ENCODE results near the gene TACC3.

The TACC3 gene

GRCh38 chr4:1790005-1790404 lies 68.7 kb downstream of the TACC3 start:
- no peak for DNase-seq (ENCODE audit: low spot score)
- TF ChIP-seq, protein P1, sequence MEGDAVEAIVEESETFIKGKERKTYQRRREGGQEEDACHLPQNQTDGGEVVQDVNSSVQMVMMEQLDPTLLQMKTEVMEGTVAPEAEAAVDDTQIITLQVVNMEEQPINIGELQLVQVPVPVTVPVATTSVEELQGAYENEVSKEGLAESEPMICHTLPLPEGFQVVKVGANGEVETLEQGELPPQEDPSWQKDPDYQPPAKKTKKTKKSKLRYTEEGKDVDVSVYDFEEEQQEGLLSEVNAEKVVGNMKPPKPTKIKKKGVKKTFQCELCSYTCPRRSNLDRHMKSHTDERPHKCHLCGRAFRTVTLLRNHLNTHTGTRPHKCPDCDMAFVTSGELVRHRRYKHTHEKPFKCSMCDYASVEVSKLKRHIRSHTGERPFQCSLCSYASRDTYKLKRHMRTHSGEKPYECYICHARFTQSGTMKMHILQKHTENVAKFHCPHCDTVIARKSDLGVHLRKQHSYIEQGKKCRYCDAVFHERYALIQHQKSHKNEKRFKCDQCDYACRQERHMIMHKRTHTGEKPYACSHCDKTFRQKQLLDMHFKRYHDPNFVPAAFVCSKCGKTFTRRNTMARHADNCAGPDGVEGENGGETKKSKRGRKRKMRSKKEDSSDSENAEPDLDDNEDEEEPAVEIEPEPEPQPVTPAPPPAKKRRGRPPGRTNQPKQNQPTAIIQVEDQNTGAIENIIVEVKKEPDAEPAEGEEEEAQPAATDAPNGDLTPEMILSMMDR (IDR thresholded peaks at IDR 0.05; ENCODE audit: extremely low read depth, missing control alignments), result no peak

DNA sequence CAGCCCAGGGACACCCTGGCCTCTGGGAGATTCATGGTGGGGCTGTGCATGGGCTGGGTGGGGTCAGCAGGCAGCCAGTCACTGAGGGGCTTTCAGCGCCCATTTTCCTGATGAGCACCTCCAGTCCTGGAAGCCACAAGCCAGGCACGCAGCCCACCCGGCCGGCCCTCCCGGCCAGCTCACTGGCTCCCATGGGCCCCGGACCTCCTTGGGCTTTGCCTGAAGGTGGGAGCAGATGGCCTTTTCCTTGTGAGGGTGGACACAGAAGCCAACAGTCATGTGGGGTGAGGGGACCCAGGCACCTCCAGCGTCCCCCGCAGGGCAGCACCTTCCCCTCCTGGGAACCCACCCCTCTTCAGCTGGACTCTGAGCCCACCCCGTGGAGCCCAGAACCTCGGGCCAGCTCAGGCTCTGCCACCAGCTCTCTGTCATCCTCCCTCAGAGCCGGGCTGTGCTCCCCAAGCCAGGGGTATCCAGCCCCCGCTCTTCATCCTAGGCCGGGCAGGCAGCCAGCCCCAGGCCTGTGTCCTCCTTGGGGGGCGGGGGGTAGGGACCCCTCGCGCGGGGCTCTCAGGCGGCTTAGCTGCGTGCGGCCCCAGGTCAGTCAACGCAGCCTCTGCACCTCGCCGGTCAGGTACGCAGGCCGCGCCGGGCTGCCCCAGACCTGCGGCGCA lies 71.0 kb downstream of the TACC3 start:
- TF ChIP-seq, protein P1 (IDR thresholded peaks at IDR 0.05; ENCODE audit: extremely low read depth, missing control alignments), result no peak
- DNase-seq (ENCODE audit: low spot score), result no peak

- TF ChIP-seq, protein P1 (IDR thresholded peaks at IDR 0.05; ENCODE audit: extremely low read depth, missing control alignments), result no peak
- DNase-seq (ENCODE audit: low spot score), result peak; percentile 96
Observed at GRCh38 chr4:1792832-1793495, 71.6 kb downstream of the TACC3 start, which contains the start of gene FGFR3. TSS of gene FGFR3 (plus strand) at chr4:1793293. CDS start at chr4:1793935, 642 bp downstream.

DNA sequence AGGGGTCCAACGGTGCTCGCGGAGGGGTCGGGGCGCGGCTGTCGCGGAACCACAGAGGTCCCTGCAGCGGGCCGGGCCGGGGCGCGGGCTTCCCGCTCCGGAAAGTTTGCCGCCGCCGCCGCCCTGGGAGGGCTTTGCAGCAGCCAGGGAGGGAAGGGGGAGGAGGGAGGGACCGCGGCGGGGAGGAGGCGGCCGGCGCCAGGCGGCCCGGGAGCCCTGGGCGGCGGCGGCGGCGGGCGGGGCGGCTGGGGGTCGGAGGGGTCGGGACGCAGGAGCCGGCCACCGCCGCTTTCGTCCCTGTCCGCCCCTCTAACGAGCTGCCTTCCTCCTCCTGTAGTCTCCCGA lies 72.1 kb downstream of the TACC3 start:
- TF ChIP-seq, protein P1 (IDR thresholded peaks at IDR 0.05; ENCODE audit: extremely low read depth, missing control alignments), result no peak
- peak; percentile 76 for DNase-seq (ENCODE audit: low spot score)

DNA sequence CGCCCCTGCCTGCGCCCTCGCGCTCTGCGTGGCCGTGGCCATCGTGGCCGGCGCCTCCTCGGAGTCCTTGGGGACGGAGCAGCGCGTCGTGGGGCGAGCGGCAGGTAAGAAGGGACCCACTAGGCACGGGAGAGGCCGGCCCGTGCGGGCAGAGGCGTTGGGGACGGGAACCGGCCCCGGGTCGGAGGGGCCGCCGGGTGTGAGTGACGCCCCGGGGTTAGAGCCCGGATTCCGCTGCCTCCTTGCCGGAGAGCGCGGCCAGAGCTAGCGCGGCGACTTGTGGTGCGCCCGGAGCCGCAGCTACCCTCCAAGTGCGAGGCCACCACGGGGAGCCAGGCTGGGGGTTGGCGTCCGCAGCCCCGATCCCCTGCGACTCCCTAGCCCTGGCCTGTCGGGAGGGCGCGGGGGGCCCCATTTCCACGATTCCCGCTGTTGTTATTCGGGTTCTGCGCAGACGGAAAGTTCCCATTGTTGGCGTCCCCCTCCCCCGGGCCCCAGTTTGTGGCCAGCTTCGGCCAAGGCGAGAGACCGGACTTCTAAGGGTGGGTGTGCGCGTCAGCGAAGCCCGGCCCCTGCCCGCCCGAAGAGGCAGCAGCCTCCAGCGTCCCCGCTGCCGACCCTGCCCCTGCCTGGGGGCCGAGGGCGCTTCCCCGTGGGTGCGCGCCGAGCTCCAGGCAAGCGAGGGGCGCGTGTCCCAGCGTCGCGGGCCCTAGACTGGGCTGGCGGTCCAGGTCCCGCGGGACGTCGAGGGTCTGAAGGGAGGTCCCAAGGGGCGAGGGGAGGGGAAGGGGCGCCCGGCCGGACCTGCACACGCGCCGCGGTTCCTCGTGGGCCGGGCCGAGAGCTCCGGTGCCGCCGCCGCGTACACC lies 72.9 kb downstream of the TACC3 start:
- TF ChIP-seq, protein P1 (IDR thresholded peaks at IDR 0.05; ENCODE audit: extremely low read depth, missing control alignments), result no peak
- DNase-seq (ENCODE audit: low spot score), result no peak
